ENCODE data around the gene NAA35. TPM values are rescaled to one million over a fixed set of nuclear protein-coding genes. Genes with fewer than 3 reads are reported as not detected.

The NAA35 gene
- polyA plus RNA-seq, 1 experiment: 9.8 TPM

DNA sequence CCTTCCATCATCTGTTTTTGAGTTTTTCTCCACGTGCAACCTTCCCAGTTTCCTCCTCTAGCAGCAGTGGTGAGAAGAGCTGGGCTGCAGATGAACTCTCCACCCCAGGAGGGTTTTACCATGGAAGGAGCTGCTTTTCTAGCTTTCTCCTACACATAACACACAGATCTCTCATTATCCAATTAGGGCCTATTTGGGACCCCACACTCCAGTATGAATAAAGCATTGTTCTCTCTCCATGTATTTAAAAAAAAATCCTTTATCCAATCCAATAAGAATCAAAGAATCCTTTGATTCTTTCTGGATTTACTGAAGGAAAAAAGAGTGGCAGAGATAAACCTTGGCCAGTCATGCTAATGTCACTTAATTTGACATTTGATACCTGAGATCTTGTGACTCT lies 31.6 kb upstream of the NAA35 start:
- DNase-seq (ENCODE audit: low read depth): no peak
- H3K27me3 ChIP-seq (ENCODE audit: control insufficient read depth, insufficient read depth, low read length): no peaks in the 10 kb centered on the region
- H3K36me3 ChIP-seq (ENCODE audit: control insufficient read depth, insufficient read depth, low read length): no peaks in the 10 kb centered on the region
- no peak overlapping the region for H3K4me3 ChIP-seq (ENCODE audit: low read depth, low read length)
- ChIA-PET POLR2A (interaction anchor here (0.6 kb wide), 1 partner anchor 299 kb away, joined by 3 read pairs; no protein-coding TSS in a partner anchor), CTCF (interaction anchor here (0.6 to 2.9 kb wide), 2 partner anchors 10 to 66 kb away, joined by 3 to 6 read pairs; no protein-coding TSS in a partner anchor)
- TF ChIP-seq, protein P1, sequence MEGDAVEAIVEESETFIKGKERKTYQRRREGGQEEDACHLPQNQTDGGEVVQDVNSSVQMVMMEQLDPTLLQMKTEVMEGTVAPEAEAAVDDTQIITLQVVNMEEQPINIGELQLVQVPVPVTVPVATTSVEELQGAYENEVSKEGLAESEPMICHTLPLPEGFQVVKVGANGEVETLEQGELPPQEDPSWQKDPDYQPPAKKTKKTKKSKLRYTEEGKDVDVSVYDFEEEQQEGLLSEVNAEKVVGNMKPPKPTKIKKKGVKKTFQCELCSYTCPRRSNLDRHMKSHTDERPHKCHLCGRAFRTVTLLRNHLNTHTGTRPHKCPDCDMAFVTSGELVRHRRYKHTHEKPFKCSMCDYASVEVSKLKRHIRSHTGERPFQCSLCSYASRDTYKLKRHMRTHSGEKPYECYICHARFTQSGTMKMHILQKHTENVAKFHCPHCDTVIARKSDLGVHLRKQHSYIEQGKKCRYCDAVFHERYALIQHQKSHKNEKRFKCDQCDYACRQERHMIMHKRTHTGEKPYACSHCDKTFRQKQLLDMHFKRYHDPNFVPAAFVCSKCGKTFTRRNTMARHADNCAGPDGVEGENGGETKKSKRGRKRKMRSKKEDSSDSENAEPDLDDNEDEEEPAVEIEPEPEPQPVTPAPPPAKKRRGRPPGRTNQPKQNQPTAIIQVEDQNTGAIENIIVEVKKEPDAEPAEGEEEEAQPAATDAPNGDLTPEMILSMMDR (IDR thresholded peaks at IDR 0.05; ENCODE audit: insufficient read depth, low read depth, low read length): no peak

DNA sequence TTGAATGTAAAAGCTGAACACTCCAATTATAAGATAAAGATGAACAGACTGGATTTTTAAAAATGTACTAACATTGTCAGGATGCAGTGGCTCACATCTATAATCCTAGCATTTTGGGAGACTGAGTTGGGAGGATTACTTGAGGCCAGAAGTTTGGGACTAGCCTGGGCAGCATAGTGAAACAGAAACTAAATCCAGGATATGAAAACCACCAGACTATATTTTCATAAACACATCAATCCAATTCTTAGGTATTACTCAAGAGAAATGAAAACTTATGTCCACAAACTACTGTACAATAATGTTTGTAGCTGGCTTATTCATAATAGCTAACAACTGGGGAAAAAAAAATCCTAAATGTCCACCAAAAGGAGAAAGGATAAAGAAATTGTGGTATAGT lies 26.8 kb upstream of the NAA35 start:
- Histone ChIP-seq H3K4me3 (ENCODE audit: low read depth, low read length) (no peak overlapping the region), H3K36me3 (ENCODE audit: control insufficient read depth, insufficient read depth, low read length) (no peaks in the 10 kb centered on the region), H3K27me3 (ENCODE audit: control insufficient read depth, insufficient read depth, low read length) (no peaks in the 10 kb centered on the region)
- POLR2A ChIA-PET: no interaction called here
- CTCF ChIA-PET: interaction anchor here (0.9 to 1.0 kb wide), 2 partner anchors 8 to 13 kb away, joined by 3 to 4 read pairs; no protein-coding TSS in a partner anchor
- TF ChIP-seq, protein P1 (IDR thresholded peaks at IDR 0.05; ENCODE audit: insufficient read depth, low read depth, low read length): no peak
- no peak for DNase-seq (ENCODE audit: low read depth)

DNA sequence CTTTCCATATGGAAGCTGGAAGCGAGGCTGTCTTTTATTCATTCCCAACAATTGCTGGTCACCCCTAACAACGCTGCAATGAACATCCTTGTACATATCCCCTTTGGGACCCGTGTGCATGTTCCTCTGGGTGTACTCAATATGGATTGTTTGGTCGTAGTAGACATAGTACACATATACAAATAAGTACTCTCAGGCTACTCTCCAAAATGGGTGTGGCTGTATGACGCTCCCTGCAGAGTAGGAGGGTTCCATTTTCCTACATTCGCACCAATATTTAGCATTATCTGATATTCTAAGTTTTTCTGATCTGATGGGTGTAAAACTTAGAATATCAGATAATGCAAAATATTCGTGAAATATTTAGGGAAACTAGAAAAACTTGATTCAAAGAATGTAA lies 23.2 kb upstream of the NAA35 start:
- TF ChIP-seq, protein P1 (IDR thresholded peaks at IDR 0.05; ENCODE audit: insufficient read depth, low read depth, low read length): no peak
- DNase-seq (ENCODE audit: low read depth): no peak
- 0 out of 2 replicates have a peak, but pooled peaks cover 2% of the 10 kb centered on the region for H3K27me3 ChIP-seq (ENCODE audit: control insufficient read depth, insufficient read depth, low read length)
- no peak overlapping the region for H3K4me3 ChIP-seq (ENCODE audit: low read depth, low read length)
- POLR2A ChIA-PET: no interaction called here
- H3K36me3 ChIP-seq (ENCODE audit: control insufficient read depth, insufficient read depth, low read length): no peaks in the 10 kb centered on the region
- CTCF ChIA-PET: no interaction called here

DNA sequence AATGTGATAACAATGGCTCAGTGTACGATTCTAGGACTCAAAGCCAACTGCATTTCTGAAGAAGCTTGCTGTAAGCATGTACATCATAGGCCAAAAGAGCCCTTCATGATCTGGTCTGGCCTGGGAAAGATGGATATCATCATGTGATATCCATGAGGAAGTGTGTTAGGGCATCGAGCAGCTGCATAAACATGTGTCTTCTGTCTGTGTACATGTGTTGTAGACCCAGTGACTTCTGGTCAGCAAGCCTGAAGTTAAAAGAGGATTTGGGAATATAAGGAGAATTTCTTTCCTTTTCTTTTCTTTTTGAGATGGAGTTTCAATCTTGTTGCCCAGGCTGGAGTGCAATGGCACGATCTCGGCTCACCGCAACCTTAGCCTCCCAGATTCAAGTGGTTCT lies 15.5 kb upstream of the NAA35 start:
- ChIA-PET CTCF (no interaction called here), POLR2A (interaction anchor here (0.6 kb wide), 1 partner anchor 35 kb away, joined by 7 read pairs; no protein-coding TSS in a partner anchor)
- H3K36me3 ChIP-seq (ENCODE audit: control insufficient read depth, insufficient read depth, low read length): no peaks in the 10 kb centered on the region
- H3K4me3 ChIP-seq (ENCODE audit: low read depth, low read length): no peak overlapping the region
- TF ChIP-seq, protein P1 (IDR thresholded peaks at IDR 0.05; ENCODE audit: insufficient read depth, low read depth, low read length): no peak
- 0 out of 2 replicates have a peak, but pooled peaks cover 2% of the 10 kb centered on the region for H3K27me3 ChIP-seq (ENCODE audit: control insufficient read depth, insufficient read depth, low read length)
- DNase-seq (ENCODE audit: low read depth): no peak

DNA sequence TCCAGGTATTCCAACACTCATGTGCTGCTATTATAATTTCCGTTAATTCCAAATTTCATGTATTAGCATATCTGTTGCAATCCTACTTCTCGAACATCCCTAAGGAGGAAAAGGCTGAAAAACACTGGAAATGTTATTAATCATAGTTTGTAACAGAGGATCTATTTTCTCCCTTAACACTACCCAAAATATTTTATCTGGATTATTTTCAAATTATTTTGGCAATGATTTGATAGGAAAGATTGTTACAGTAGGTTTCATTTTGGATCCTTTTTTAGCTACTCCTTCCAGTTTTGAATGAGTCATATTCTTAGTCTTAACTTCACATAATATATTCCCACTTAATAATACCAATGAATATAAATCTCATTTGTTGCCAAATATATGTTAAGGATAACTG lies 13.9 kb upstream of the NAA35 start:
- ChIA-PET POLR2A (no interaction called here), CTCF (interaction anchor here (0.7 kb wide), 1 partner anchor 28 kb away, joined by 3 read pairs; no protein-coding TSS in a partner anchor)
- Histone ChIP-seq H3K27me3 (ENCODE audit: control insufficient read depth, insufficient read depth, low read length) (no peaks in the 10 kb centered on the region), H3K4me3 (ENCODE audit: low read depth, low read length) (no peak overlapping the region), H3K36me3 (ENCODE audit: control insufficient read depth, insufficient read depth, low read length) (no peaks in the 10 kb centered on the region)
- DNase-seq (ENCODE audit: low read depth): no peak
- TF ChIP-seq, protein P1 (IDR thresholded peaks at IDR 0.05; ENCODE audit: insufficient read depth, low read depth, low read length): no peak
